Astrocyte (in vitro differentiated cells and primary cell): ENCODE data around the gene TRAPPC2. TPM values are rescaled to one million over a fixed set of nuclear protein-coding genes. Genes with fewer than 3 reads are reported as not detected.
A peak's percentile ranks its signal among the peaks of the same experiment; 100 is the strongest.

Experiments
- DNase-seq: peaks from one replicate; pipeline ENCODE4 v3.0.0-alpha.2; 2010; ENCODE audit warnings: low read depth
- FAIRE-seq: peaks from 2 replicates; lab custom pipeline; 2011; peaks lifted over from hg19 to GRCh38; lab: Jason Lieb, UNC
- H2AFZ ChIP-seq: 2 replicates; pipeline ENCODE4 v1.6.0; 2012; ENCODE audit warnings: low read depth, low read length, inconsistent platforms
- H3K27ac ChIP-seq: 2 replicates; pipeline ENCODE4 v1.5.1; 2011; ENCODE audit warnings: low read depth, low read length, inconsistent platforms
- H3K27me3 ChIP-seq: 2 replicates; pipeline ENCODE4 v1.6.0; 2011; ENCODE audit warnings: low read length, inconsistent platforms; ENCODE audit not compliant: insufficient read depth
- H3K36me3 ChIP-seq: 2 replicates; pipeline ENCODE4 v1.5.1; 2011; ENCODE audit warnings: low read length, inconsistent platforms; ENCODE audit not compliant: insufficient read depth
- H3K4me1 ChIP-seq: 2 replicates; pipeline ENCODE4 v1.5.1; 2011; ENCODE audit warnings: low read length, inconsistent platforms; ENCODE audit not compliant: insufficient read depth
- H3K4me2 ChIP-seq: 2 replicates; pipeline ENCODE4 v1.6.0; 2012; ENCODE audit warnings: low read length, inconsistent platforms
- H3K4me3 ChIP-seq: 2 replicates; pipeline ENCODE4 v1.5.1; 2011; ENCODE audit warnings: low read depth, mild to moderate bottlenecking, low read length, inconsistent platforms; ENCODE audit not compliant: insufficient read depth
- H3K79me2 ChIP-seq: 2 replicates; pipeline ENCODE4 v1.6.0; 2012; ENCODE audit warnings: mild to moderate bottlenecking, low read length, inconsistent platforms; ENCODE audit not compliant: insufficient read depth
- H3K9ac ChIP-seq: 2 replicates; pipeline ENCODE4 v1.6.0; 2012; ENCODE audit warnings: mild to moderate bottlenecking, low read length, inconsistent platforms
- H3K9me3 ChIP-seq: 2 replicates; pipeline ENCODE4 v1.5.1; 2012; ENCODE audit warnings: low read depth, mild to moderate bottlenecking, low read length, inconsistent platforms; ENCODE audit not compliant: insufficient read depth
- H4K20me1 ChIP-seq: 2 replicates; pipeline ENCODE4 v1.6.0; 2012; ENCODE audit warnings: low read length, inconsistent platforms; ENCODE audit not compliant: insufficient read depth
- H3K27ac Mint-ChIP-seq: one replicate; pipeline ENCODE4 v1.8.0; 2021; ENCODE audit warnings: mild to moderate bottlenecking, mixed read lengths; ENCODE audit not compliant: unreplicated experiment
- H3K27me3 Mint-ChIP-seq: one replicate; pipeline ENCODE4 v1.8.0; 2021; ENCODE audit warnings: low read depth, mixed read lengths; ENCODE audit not compliant: unreplicated experiment
- H3K36me3 Mint-ChIP-seq: one replicate; pipeline ENCODE4 v1.8.0; 2021; ENCODE audit warnings: low read depth, mixed read lengths; ENCODE audit not compliant: unreplicated experiment
- H3K4me1 Mint-ChIP-seq: one replicate; pipeline ENCODE4 v1.8.0; 2021; ENCODE audit warnings: low read depth, mixed read lengths; ENCODE audit not compliant: unreplicated experiment
- H3K4me3 Mint-ChIP-seq: one replicate; pipeline ENCODE4 v1.8.0; 2021; ENCODE audit warnings: mild to moderate bottlenecking, moderate library complexity, mixed read lengths; ENCODE audit not compliant: unreplicated experiment
- H3K9me3 Mint-ChIP-seq: one replicate; pipeline ENCODE4 v1.8.0; 2021; ENCODE audit warnings: mild to moderate bottlenecking, mixed read lengths; ENCODE audit not compliant: unreplicated experiment
- EZH2 ChIP-seq: IDR thresholded peaks from 2 replicates; pipeline ENCODE4 v1.6.1; 2012; ENCODE audit warnings: mild to moderate bottlenecking, low read length, inconsistent platforms; ENCODE audit not compliant: insufficient read depth
- total RNA-seq: library from RNA; stranded (reverse); gene quantifications from 2 replicates; pipeline ENCODE4 v1.2.1, GENCODE V29; 2021
- TF ChIP-seq, protein P1 (sequence below): IDR thresholded peaks from 2 replicates; pipeline ENCODE4 v1.5.1; 2011; ENCODE audit warnings: low read depth, mild to moderate bottlenecking, inconsistent platforms, low read length, moderate library complexity; ENCODE audit not compliant: insufficient read depth

The TRAPPC2 gene
- total RNA-seq, 1 donor from 2014 or later = 17.0 TPM

DNA sequence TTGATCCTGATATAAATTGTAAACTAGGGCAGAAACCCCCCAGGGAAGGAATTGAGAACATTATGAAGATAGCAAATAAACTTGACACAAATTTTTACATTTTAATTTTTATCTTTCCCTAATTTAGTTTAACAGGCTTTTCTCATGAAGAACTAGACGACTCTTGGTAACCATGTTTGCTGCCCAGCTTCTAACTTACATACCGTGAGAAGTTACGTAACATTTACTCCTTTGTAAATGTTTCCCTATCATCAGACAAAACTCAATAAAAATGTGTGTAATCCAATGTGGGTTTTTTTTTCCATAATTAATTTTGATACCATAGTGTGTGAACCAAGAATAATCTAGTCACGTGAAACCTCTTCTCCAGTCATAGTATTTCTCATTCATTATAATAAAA lies 34.5 kb upstream of the TRAPPC2 start:
- H2AFZ ChIP-seq = no peak overlapping the region
- H3K79me2 ChIP-seq = no peaks in the 10 kb centered on the region
- H3K4me3 ChIP-seq = no peak overlapping the region
- DNase-seq = no peak
- no peak for FAIRE-seq
- H3K9me3 ChIP-seq = no peaks in the 10 kb centered on the region
- H3K27ac ChIP-seq = no peak overlapping the region
- Mint-ChIP-seq H3K36me3 (peaks cover 11% of the 10 kb centered on the region), H3K27ac (no peak overlapping the region), H3K4me3 (no peak overlapping the region), H3K4me1 (no peaks in the 10 kb centered on the region), H3K9me3 (no peaks in the 10 kb centered on the region), H3K27me3 (no peaks in the 10 kb centered on the region)
- peaks cover 10% of the 10 kb centered on the region for H3K36me3 ChIP-seq
- H4K20me1 ChIP-seq = no peaks in the 10 kb centered on the region
- H3K4me1 ChIP-seq = no peaks in the 10 kb centered on the region
- TF ChIP-seq, protein P1, sequence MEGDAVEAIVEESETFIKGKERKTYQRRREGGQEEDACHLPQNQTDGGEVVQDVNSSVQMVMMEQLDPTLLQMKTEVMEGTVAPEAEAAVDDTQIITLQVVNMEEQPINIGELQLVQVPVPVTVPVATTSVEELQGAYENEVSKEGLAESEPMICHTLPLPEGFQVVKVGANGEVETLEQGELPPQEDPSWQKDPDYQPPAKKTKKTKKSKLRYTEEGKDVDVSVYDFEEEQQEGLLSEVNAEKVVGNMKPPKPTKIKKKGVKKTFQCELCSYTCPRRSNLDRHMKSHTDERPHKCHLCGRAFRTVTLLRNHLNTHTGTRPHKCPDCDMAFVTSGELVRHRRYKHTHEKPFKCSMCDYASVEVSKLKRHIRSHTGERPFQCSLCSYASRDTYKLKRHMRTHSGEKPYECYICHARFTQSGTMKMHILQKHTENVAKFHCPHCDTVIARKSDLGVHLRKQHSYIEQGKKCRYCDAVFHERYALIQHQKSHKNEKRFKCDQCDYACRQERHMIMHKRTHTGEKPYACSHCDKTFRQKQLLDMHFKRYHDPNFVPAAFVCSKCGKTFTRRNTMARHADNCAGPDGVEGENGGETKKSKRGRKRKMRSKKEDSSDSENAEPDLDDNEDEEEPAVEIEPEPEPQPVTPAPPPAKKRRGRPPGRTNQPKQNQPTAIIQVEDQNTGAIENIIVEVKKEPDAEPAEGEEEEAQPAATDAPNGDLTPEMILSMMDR = no peak
- no peak for TF ChIP-seq EZH2
- H3K4me2 ChIP-seq = no peak overlapping the region
- H3K9ac ChIP-seq = no peak overlapping the region
- no peaks in the 10 kb centered on the region for H3K27me3 ChIP-seq

DNA sequence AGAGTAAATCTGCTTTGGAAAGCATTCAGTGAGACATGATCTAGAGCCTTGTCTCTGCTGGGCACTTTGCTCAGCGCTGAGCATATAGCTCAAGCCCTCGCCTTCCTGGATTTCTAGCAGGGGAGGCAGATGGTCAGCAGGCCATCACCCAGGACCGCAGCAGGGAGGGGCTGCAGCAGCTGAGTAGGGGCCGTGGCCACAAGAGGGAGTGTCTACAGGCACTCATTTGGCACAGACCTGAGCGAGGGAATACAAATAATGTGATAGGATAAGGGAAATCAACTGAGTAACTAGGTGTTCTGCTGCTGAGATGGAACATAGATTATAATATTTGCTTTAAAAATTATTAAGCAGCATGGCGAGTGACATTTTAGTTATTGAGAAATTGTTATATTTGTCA lies 30.3 kb upstream of the TRAPPC2 start:
- Histone ChIP-seq H3K27me3 (no peaks in the 10 kb centered on the region), H3K4me2 (no peak overlapping the region), H3K4me3 (no peak overlapping the region), H3K36me3 (peaks cover 12% of the 10 kb centered on the region), H3K4me1 (no peaks in the 10 kb centered on the region), H3K9me3 (no peaks in the 10 kb centered on the region), H3K9ac (no peak overlapping the region), H2AFZ (no peak overlapping the region), H4K20me1 (no peaks in the 10 kb centered on the region), H3K27ac (no peak overlapping the region), H3K79me2 (no peaks in the 10 kb centered on the region)
- no peaks in the 10 kb centered on the region for H3K9me3 Mint-ChIP-seq
- no peaks in the 10 kb centered on the region for H3K27me3 Mint-ChIP-seq
- peaks cover 11% of the 10 kb centered on the region for H3K36me3 Mint-ChIP-seq
- DNase-seq (no peak), FAIRE-seq (peak; percentile 23)
- TF ChIP-seq EZH2 = no peak
- TF ChIP-seq, protein P1 = peak; percentile 35
- H3K27ac Mint-ChIP-seq = no peak overlapping the region
- H3K4me3 Mint-ChIP-seq = no peak overlapping the region
- no peaks in the 10 kb centered on the region for H3K4me1 Mint-ChIP-seq

DNA sequence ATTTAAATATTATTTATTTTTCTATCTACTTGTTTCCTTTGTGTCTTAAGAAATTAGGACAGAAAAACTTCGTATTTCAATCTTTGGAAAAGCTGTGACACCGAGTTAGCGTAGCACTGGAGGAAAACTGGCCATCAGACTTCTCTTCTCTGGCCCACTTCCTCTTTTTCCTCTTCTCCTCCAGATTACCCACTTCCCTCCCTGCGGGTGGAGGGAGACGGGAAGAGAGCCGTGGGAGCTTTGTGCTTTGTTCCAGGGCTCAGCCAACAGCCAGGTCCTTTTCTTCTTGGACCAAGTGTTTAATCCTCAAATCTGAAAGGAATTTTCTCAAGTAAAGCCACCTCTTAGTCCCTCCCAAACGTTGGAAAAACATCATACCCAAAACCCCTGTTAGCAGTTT lies 29.9 kb upstream of the TRAPPC2 start:
- Histone ChIP-seq H3K27ac (no peak overlapping the region), H3K9ac (no peak overlapping the region), H3K79me2 (no peaks in the 10 kb centered on the region), H4K20me1 (no peaks in the 10 kb centered on the region), H3K27me3 (no peaks in the 10 kb centered on the region), H2AFZ (no peak overlapping the region), H3K4me2 (no peak overlapping the region), H3K4me3 (no peak overlapping the region), H3K36me3 (peaks cover 14% of the 10 kb centered on the region), H3K4me1 (no peaks in the 10 kb centered on the region), H3K9me3 (no peaks in the 10 kb centered on the region)
- TF ChIP-seq EZH2 = no peak
- TF ChIP-seq, protein P1 = no peak
- FAIRE-seq (peak; percentile 47), DNase-seq (no peak)
- H3K4me1 Mint-ChIP-seq = no peaks in the 10 kb centered on the region
- no peaks in the 10 kb centered on the region for H3K27me3 Mint-ChIP-seq
- peaks cover 11% of the 10 kb centered on the region for H3K36me3 Mint-ChIP-seq
- no peak overlapping the region for H3K27ac Mint-ChIP-seq
- no peaks in the 10 kb centered on the region for H3K9me3 Mint-ChIP-seq
- H3K4me3 Mint-ChIP-seq = no peak overlapping the region
